ENCODE results near the gene PLPPR3.
"Not testable (repeated sequence)": the region's sequence is repeated elsewhere in the genome, so short reads cannot be mapped to it uniquely, and the experiment has no call there.

The PLPPR3 gene

DNA sequence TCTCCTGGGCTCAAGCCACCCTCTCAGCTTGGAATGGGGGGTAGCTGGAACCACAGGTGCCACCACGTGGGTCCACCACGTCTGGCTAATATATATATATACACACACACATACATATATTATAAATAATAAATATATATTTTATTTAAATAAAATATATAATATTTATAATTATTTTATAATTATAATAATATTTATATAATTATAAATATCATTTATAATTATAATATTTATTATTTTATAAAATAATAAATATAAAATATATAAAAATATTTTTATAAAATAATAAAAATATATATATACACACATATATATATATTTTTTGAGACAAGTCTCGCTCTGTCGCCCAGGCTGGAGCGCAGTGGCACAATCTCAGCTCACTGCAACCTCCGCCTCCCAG, 32.8 kb upstream of the PLPPR3 start:
- DNase-seq (ENCODE audit: low spot score): no peak

DNA sequence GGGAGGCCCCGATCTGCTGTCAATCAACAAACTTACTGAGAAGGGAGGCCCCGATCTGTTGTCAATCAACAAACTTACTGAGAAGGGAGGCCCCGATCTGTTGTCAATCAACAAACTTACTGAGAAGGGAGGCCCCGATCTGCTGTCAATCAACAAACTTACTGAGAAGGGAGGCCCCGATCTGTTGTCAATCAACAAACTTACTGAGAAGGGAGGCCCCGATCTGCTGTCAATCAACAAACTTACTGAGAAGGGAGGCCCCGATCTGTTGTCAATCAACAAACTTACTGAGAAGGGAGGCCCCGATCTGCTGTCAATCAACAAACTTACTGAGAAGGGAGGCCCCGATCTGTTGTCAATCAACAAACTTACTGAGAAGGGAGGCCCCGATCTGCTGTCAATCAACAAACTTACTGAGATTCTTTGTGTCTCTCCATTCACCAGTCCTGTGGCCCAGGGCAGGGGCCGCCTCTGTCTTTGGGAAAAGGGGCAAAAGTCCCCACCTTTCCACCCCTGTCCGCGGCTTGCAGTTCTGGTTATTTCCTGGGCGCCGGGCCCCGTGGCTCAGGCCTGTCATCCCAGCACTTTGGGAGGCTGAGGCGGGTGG, 32.0 kb upstream of the PLPPR3 start:
- not testable (repeated sequence) for DNase-seq (ENCODE audit: low spot score)

DNA sequence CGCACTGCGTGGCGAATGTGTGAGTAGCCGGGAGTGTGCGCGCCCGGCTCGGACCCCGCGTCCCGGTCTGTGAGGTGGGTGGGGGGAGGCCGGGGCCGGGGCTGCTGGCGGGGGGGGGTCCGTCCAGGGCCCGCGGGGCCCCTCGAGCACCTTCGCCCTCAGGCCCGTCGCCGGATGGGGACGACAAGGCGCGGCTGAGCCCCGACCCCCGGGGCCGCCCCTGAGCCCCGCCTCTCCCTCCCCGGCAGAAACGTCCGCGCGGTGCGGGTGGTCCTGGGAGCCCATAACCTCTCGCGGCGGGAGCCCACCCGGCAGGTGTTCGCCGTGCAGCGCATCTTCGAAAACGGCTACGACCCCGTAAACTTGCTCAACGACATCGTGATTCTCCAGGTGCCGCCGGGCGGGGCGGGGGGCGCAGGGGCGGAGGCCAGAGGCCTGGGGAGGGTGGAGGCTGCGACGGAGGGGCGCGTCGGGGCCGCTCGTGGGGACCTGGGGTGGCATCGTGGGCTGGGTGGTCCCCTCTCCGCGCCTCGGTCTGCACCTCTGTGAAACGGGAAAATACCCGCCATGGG, 31.3 kb upstream of the PLPPR3 start:
- DNase-seq (ENCODE audit: low spot score): no peak

DNA sequence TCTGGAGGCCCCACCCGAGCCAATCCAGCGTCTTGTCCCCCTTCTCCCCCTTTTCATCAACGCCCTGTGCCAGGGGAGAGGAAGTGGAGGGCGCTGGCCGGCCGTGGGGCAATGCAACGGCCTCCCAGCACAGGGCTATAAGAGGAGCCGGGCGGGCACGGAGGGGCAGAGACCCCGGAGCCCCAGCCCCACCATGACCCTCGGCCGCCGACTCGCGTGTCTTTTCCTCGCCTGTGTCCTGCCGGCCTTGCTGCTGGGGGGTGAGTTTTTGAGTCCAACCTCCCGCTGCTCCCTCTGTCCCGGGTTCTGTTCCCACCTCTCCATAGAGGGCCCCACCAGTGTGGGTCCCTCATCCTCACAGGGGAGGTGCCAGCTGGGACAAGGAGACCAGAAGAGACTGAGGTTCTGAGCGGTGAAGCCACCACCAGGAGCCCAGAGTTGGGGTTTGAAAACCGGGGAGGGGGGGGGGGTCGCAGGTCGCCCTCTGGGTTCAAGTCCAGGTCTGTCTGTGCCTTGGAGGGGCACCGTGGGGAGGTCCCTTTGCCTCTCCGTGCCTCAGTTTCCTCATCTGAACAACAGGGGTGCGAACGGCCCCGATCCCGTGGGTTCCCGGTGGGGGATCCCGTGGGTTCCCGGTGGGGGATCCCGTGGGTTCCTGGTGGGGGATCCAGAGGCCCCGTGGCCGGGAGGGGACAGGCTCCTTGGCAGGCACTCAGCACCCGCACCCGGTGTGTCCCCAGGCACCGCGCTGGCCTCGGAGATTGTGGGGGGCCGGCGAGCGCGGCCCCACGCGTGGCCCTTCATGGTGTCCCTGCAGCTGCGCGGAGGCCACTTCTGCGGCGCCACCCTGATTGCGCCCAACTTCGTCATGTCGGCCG, 30.6 kb upstream of the PLPPR3 start, which contains the start of gene ELANE:
Gene ELANE, plus strand, starts transcription at position 168 of the 878 bp plus-strand sequence. Its CDS starts 26 bp downstream, at position 194.
- DNase-seq (ENCODE audit: low spot score): no peak

DNA sequence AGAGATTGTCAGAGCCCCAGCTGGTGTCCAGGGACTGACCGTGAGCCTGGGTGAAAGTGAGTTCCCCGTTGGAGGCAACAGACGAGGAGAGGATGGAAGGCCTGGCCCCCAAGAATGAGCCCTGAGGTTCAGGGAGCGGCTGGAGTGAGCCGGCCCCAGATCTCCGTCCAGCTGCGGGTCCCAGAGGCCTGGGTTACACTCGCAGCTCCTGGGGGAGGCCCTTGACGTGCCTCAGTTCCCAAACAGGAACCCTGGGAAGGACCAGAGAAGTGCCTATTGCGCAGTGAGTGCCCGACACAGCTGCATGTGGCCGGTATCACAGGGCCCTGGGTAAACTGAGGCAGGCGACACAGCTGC, 29.2 kb upstream of the PLPPR3 start:
- no peak for DNase-seq (ENCODE audit: low spot score)

DNA sequence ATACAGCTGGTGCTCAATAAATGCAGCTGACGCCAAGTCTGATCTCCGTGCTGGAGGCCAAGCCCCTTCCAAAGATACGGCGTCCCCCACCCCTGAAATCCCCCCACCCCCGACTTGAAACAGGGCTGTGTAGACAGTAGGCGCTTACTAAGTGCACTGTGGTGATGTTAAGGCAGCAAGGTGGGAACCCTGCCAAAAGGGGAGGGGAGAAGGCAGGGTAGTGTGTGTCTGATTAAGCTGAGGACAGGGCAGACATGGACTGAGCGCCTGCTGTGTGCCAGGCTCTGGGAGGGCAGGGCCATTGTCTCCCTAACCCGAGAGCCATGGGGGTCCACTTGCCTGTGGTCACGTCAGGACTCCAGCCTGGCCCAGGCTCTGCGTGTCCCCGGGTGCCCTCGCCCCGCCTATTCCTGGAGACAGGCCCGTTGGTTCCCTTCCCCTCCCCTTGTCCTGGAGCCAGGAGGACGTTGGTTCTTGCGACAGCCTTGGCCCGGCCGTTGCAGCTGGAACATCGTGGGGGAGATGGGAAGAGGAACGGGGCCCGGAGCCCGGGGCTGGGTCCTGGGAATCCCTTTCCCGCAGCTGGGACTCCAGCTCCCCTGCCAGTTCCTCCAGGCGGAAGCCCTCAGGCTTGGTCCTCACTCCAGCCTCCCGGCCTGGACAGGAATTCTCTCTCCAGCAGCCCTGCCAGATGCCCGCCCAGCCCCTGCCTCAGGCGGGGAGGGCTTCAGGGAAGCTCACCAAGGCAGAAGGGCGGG, 28.6 kb upstream of the PLPPR3 start:
- DNase-seq (ENCODE audit: low spot score): peak; percentile 80

DNA sequence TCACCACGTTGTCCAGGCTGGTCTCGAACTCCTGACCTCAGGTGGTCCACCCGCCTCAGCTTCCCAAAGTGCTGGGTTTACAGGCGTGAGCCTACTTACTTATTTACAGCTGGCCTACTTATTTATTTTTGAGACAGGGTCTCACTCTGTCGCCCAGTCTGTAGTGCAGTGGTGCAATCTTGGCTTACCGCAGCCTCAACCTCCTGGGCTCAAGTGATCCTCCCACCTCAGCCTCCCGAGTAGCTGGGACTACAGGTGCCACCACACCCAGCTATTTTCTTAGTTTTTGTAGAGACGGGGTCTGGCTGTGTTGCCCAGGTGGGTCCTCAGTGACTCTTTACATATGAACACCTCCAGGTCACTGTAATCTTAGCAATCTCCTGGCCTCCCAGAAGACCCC, 27.4 kb upstream of the PLPPR3 start:
- DNase-seq (ENCODE audit: low spot score): not testable (repeated sequence)

DNA sequence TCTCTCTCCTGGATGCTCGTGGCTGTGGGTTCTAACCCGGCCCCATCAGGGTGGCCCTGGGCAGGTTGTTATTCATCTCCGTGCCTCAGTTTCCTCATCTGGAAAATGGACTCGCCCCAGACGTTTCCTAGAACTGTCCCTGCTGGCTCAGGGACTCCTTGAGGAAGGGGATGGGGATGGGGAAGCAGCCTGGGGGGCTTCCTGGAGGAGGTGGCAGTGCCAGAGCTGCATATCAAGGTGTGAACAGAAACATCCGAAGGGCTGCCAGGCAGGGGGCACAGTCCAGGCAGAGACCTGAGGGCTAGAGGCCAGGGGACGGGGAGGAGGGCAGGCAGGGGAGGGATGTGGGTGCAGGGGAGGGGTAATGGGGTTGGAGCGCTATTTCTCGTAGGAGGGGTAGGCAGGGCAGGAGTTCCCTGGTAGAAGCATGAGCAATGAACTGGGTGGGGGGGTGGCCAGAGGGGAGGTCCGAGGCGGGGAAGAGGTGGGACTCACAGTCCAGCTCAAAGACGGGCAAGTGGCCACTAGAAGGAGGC, 26.7 kb upstream of the PLPPR3 start:
- DNase-seq (ENCODE audit: low spot score): no peak

DNA sequence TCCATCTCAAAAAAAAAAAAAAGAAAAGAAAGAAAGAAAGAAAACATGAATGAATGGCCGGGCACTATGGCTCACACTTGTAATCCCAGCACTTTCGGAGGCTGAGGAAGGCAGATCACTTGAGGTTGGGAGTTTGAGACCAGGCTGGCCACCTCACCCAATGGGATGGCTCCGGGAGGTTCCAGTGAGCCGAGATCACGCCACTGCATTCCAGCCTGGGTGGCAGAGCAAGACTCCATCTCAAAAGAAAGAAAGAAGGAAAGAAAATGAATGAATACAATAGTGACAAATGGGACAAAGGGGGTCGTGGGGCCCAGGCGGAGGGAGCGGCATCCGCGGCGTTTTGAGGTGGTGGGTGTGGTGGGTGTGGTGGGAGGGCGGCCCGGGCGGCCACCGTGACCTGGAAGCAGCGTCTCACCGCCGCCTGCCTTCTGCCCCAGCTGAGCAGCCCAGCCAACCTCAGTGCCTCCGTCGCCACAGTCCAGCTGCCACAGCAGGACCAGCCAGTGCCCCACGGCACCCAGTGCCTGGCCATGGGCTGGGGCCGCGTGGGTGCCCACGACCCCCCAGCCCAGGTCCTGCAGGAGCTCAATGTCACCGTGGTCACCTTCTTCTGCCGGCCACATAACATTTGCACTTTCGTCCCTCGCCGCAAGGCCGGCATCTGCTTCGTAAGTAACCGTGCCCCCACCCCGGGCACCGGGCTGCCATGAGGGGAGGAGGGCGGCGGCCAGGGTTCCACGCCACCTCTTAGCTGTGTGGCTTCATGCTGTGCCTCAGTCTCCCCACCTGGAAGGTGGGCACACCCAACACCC, 24.2 kb upstream of the PLPPR3 start:
- DNase-seq (ENCODE audit: low spot score): no peak

DNA sequence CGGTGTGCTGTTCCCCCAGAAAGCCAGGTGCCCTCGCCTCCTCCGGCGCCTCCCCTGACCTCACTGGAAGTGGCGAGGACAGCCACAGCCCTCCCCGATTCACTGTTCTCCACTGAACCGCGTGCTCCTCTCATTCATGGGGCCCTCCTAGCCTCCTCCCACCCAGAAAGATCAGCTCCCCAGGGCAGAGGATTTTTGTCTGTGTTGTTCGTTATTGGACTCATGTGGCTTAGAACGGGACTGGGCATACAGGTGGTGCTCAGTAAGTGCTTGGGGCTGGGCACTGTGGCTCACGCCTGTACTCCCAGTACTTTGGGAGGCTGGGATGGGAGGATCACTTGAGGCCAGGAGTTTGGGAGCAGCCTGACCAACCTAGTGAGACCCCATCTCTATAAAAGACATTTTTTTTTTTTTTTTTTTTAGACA, 22.8 kb upstream of the PLPPR3 start:
- no peak for DNase-seq (ENCODE audit: low spot score)

DNA sequence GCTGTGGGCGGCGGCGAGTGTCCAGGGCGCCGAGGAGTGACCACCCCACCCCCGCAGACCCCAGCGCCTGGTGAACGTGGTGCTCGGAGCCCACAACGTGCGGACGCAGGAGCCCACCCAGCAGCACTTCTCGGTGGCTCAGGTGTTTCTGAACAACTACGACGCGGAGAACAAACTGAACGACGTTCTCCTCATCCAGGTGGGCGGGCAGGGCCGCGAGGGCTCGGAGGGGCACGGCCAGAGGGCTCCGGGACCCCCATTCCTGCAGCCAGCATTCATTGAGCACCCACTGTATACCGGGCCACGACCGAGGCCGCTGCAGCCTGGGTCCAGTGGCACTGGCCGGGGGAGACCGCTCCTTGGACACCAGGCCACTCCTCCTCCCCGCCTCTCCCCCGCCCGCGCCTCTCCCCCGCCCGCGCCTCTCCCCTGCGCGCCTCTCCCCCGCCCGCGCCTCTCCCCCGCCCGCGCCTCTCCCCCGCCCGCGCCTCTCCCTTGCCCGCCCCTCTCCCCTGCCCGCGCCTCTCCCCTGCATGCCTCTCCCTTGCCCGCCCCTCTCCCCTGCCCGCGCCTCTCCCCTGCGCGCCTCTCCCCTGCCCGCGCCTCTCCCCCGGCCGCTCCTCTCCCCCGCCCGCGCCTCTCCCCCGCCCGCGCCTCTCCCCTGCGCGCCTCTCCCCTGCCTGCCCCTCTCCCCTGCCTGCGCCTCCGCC, 22.2 kb upstream of the PLPPR3 start:
- DNase-seq (ENCODE audit: low spot score): no peak

DNA sequence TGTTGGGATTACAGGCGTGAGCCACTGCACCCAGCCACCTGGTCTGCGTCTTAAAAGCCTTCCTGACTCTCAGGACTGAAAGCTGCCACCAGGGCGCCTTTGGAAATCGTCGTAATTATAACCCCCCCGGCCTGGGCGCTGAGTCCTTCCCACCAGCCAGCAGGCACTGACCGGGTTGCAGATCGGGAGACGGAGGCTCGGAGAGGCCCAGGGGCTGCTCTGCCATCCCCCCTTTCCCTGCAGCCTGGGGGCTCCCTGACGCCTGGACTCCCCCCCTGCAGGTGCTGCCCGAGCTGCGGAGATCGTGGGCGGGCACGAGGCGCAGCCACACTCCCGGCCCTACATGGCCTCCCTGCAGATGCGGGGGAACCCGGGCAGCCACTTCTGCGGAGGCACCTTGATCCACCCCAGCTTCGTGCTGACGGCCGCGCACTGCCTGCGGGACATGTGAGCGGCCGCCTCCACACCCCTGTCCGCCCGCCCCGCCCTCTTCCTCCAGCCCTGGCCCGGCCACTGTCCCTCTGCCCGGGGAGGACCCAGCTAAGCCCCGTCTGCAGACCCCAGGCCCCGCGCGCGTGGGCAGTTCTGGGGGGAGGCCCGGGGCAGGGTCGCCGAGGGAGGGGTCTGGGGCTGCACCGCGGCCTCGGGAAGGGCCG, 21.6 kb upstream of the PLPPR3 start:
- no peak for DNase-seq (ENCODE audit: low spot score)

DNA sequence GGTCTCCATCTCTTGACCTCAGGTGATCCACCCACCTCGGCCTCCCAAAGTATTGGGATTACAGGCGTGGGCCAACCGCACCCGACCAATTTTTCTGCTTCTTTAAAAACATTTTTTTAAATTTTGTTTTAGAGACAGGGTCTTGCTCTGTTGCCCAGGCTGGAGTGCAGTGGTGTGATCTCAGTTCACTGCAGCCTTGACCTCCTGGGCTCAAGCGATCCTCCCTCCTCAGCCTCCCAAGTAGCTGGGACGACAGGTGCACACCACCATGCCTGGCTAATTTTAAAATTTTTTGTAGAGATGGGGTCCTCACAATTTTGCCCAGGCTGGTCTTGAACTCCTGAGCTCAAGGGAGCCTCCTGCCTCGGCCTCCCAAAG, 21.0 kb upstream of the PLPPR3 start:
- DNase-seq (ENCODE audit: low spot score): not testable (repeated sequence)

DNA sequence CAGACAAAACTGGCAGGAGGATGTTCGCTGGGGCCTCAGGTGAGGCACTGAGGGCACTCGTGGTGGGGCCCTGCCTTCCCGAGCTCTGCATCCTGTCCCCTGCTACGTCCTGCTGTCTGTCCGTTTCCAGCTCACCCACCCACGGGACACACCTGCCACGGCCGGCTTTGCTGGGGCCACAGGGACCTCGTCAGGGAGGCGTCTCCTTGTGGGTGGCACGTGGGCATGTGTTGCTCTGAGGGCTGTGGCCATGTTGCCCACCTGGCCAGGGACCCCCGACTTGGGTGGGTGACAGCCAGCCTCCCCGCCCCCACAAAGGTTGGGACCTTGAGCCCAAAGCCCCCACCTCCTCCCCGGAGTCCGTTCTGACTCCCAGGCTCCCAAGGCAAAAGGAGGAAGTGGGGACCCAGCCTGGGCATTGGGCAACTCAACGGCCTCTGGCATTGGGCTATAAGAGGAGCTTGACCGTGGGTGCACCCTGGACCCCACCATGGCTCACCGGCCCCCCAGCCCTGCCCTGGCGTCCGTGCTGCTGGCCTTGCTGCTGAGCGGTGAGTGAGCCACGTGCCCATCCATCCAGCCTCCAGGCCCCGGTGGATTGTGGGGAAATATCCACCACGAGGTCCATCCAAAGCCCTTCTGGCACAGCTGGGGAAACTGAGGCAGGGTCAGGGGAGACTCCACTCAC, 18.9 kb upstream of the PLPPR3 start, which contains the start of gene PRTN3:
Gene PRTN3, plus strand, starts transcription at position 481 of the 688 bp plus-strand sequence. Its CDS starts 10 bp downstream, at position 491.
- DNase-seq (ENCODE audit: low spot score): no peak

DNA sequence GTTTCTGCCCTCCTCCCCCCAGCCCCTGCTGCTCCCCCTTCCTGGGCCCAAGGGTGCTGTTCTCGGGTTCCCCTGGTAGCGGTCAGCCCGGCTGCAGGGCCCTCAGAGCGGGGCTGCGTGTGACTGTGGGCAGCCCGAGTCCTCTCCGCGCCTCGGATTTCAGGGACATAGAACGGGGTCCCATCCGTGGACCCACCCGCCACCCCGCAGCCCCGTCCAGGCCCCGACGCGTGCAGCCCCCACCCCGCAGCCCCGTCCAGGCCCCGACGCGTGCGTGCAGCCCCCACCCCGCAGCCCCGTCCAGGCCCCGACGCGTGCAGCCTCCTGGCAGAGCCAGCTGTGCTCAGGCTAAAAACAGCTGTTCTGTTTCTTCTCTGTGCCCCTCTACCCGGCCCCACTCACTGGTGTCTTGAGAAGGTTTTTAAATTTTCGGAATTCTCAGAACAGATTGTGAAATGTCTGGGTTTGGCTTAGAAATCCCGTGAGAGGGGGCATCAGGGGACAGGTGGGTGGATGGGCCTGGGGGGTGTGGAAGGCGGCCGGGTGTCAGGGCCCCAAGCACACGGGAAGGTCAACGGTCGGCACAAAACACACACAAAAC, 13.6 kb upstream of the PLPPR3 start:
- no peak for DNase-seq (ENCODE audit: low spot score)

DNA sequence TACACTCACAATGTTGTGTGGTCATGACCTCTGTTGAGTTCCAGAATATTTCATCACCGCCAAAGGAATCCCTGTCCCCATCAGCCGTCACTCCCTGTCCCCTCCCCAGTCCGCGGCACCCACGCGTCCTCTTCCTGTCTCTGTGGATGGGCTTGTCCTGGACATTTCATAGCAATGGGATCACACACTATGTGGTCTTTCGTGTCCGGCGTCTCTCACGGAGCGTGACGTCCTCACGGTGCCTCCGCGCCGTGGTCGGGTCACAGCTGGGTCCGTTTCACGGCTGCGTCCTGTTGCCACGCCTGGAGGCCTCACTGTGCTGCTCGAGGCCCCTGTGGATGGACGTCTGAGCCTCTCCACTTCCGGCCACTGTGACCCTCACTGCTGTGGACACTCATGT, 12.5 kb upstream of the PLPPR3 start:
- no peak for DNase-seq (ENCODE audit: low spot score)

DNA sequence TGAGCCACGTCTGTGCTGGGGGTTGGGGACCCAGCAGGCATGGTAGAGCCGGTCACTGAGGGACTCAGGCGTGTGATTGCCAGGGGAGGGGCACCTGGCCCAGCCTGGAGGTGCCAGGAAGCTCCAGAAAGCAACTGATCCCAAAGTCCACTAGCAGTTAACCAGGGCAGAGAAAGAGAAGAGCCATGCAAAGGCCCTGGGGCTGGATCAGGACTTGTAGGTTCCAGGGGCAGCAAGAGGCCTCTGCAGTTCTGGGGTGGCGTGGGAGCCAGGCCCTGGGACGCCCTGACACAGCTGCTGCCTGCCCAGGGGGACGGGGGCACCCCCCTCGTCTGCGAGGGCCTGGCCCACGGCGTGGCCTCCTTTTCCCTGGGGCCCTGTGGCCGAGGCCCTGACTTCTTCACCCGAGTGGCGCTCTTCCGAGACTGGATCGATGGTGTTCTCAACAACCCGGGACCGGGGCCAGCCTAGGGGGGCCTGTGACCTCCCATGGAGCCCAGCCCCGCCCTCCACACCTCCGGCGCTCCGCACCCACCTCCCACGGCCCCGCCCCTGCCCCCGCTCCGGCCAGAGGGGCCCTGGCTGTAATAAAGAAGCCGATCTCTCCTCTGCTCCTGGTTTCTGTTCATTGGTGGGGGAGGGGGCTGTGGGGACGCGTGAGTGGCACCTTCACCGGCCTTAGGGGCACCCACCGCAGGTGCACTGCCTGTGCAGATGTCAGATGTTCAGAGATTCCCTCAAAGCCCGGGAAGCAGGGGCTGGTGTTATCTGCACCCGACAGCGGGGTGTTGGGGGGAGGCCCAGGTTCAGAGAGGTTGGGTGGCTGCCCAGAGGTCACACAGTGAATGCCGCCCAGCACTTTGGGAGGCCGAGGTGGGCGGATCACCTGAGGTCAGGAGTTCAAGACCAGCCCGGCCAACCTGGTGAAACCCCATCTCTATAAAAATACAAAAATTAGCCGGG, 9.9 kb upstream of the PLPPR3 start:
- DNase-seq (ENCODE audit: low spot score): no peak

Data from HuH-7.5 (cell line).